ENCODE results near the gene BRWD1. TPM values are rescaled to one million over a fixed set of nuclear protein-coding genes. Genes with fewer than 3 reads are reported as not detected.
A peak's percentile ranks its signal among the peaks of the same experiment; 100 is the strongest.

BRWD1 gene
- total RNA-seq, 4 donors from 2014 or later = 64.8 to 99.9 (median 86.9) TPM

DNA sequence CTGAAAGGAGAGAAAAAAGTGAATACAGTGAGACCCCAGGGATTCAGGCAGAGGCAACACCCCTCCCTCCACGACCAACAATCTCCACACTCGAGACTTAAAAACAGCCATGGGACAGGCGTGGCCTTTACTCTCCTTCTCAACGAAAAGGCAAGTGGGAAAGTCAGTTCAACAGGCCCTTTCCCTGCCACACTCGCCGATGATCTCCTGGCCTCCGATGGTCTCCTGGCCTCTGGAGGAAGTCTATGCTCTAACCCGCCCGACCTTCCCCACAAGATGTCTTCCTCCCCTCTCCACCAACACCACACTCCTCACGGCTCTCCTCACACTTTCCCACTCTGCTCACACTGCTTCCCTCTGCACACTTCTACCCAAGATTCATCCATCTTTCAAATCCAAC, 137.8 kb downstream of the BRWD1 start:
- Histone ChIP-seq H3K4me1 (no peaks in the 10 kb centered on the region), H3K36me3 (peaks cover 0 to 22% (median 0%) of the 10 kb centered on the region in 3 donors), H3K4me3 (no peak overlapping the region), H3K27me3 (no peaks in the 10 kb centered on the region), H3K9me3 (no peaks in the 10 kb centered on the region), H3K27ac (no peak overlapping the region)
- no peak for DNase-seq
- TF ChIP-seq, protein P1, sequence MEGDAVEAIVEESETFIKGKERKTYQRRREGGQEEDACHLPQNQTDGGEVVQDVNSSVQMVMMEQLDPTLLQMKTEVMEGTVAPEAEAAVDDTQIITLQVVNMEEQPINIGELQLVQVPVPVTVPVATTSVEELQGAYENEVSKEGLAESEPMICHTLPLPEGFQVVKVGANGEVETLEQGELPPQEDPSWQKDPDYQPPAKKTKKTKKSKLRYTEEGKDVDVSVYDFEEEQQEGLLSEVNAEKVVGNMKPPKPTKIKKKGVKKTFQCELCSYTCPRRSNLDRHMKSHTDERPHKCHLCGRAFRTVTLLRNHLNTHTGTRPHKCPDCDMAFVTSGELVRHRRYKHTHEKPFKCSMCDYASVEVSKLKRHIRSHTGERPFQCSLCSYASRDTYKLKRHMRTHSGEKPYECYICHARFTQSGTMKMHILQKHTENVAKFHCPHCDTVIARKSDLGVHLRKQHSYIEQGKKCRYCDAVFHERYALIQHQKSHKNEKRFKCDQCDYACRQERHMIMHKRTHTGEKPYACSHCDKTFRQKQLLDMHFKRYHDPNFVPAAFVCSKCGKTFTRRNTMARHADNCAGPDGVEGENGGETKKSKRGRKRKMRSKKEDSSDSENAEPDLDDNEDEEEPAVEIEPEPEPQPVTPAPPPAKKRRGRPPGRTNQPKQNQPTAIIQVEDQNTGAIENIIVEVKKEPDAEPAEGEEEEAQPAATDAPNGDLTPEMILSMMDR (IDR thresholded peaks at IDR 0.05) = no peak
- no peak for TF ChIP-seq POLR2A (IDR thresholded peaks at IDR 0.05)

DNA sequence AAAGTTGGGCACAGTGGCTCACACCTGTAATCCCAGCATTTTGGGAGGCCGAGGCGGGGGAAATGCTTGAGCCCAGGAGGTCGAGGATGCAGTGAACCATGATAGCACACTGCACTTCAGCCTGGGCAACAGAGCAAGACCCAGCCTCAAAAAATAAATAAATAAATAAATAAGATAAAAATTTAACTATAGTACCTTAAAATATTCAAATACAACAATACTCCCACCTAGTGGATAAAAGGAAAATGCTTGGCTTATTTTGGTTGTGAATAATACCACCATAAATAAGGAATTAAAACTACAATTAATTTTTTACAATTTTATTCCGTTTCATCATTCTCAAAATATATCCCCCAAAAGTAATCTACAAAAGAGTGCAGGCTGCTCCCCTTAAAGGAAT, 138.3 kb downstream of the BRWD1 start:
- no peak overlapping the region for H3K27ac ChIP-seq
- no peak overlapping the region for H3K4me3 ChIP-seq
- no peaks in the 10 kb centered on the region for H3K4me1 ChIP-seq
- H3K9me3 ChIP-seq = no peaks in the 10 kb centered on the region
- TF ChIP-seq, protein P1 (IDR thresholded peaks at IDR 0.05) = peak in 3 of 6 experiments; percentile 23 to 65 (median 38)
- no peak for TF ChIP-seq POLR2A (IDR thresholded peaks at IDR 0.05)
- H3K27me3 ChIP-seq = no peaks in the 10 kb centered on the region
- H3K36me3 ChIP-seq = peaks cover 0 to 22% (median 0%) of the 10 kb centered on the region in 3 donors
- no peak for DNase-seq

- Histone ChIP-seq H3K27me3 (no peaks in the 10 kb centered on the region), H3K27ac (no peak overlapping the region), H3K9me3 (no peaks in the 10 kb centered on the region), H3K4me3 (no peak overlapping the region), H3K36me3 (peaks cover 0 to 19% (median 0%) of the 10 kb centered on the region in 3 donors), H3K4me1 (no peaks in the 10 kb centered on the region)
- TF ChIP-seq, protein P1 (IDR thresholded peaks at IDR 0.05) = no peak
- TF ChIP-seq POLR2A (IDR thresholded peaks at IDR 0.05) = no peak
- DNase-seq = no peak
These were observed 139.4 kb downstream of the BRWD1 start for GRCh38 chr21:39173716-39174680.

DNA sequence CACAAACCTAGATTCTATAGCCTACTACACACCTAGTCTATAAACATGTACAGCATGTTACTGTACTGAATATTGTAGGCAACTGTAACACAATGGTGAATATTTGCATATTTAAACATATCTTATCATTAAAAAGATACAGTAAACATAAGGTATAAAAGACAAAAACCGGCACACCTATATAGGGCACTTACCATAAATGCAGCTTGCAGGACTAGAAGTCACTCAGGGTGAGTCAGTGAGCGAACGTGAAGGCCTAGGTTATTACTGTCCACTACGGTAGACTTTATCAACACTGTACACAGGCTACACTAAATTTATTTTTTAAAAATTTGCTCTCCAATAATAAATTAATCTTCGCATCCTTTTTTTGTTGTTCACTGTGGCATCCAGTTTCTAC, 143.5 kb downstream of the BRWD1 start:
- H3K27me3 ChIP-seq = no peaks in the 10 kb centered on the region
- no peak for DNase-seq

DNA sequence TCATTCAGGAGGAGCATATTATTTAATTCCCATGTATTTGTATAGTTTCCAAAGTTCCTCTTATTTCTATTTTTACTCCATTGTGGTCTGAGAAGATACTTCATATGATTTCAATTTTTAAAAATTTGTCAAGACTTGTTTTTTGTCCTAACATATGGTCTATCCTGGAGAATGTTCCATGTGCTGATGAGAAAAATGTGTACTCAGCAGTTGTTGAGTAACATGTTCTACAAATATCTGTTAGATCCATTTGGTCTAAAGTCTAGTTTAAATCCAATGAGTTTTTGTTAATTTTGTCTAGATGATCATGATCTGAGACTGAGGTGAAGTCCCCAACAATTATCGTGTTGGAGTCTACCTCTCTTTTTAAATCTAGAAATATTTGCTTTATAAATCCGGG, 144.6 kb downstream of the BRWD1 start:
- no peak for DNase-seq
- TF ChIP-seq, protein P1 (IDR thresholded peaks at IDR 0.05) = no peak
- no peak for TF ChIP-seq POLR2A (IDR thresholded peaks at IDR 0.05)
- no peak overlapping the region for H3K27ac ChIP-seq

More for the DNA sequence above, 143.5 kb downstream of the BRWD1 start:
- no peak for TF ChIP-seq POLR2A (IDR thresholded peaks at IDR 0.05)
- TF ChIP-seq, protein P1 (IDR thresholded peaks at IDR 0.05) = no peak
- Histone ChIP-seq H3K4me3 (no peak overlapping the region), H3K27ac (no peak overlapping the region), H3K36me3 (peaks cover 0 to 14% (median 0%) of the 10 kb centered on the region in 3 donors), H3K9me3 (no peaks in the 10 kb centered on the region), H3K4me1 (no peaks in the 10 kb centered on the region)

More for the DNA sequence above, 144.6 kb downstream of the BRWD1 start:
- Histone ChIP-seq H3K9me3 (peaks cover 0 to 8% (median 3%) of the 10 kb centered on the region in 4 donors), H3K27me3 (no peaks in the 10 kb centered on the region), H3K36me3 (peaks cover 0 to 9% (median 0%) of the 10 kb centered on the region in 3 donors), H3K4me3 (no peak overlapping the region), H3K4me1 (no peaks in the 10 kb centered on the region)
